ENCODE data around the gene EHBP1L1. TPM values are rescaled to one million over a fixed set of nuclear protein-coding genes. Genes with fewer than 3 reads are reported as not detected.
A peak's percentile ranks its signal among the peaks of the same experiment; 100 is the strongest.

The EHBP1L1 gene
- total RNA-seq, 1 experiment from 2014 or later = 39.2 TPM

- DNase-seq (ENCODE audit: low read depth) = no peak
- in situ Hi-C loops (cut with HindIII; ENCODE audit: low pct_unique_long_range_greater_than_20kb, low sequenced_read_pairs) = no loop called here
These were observed 28.4 kb downstream of the EHBP1L1 start for GRCh38 chr11:65604258-65604657.

GRCh38 chr11:65606876-65607613, 31.2 kb downstream of the EHBP1L1 start:
- in situ Hi-C loops (cut with HindIII; ENCODE audit: low pct_unique_long_range_greater_than_20kb, low sequenced_read_pairs) = no loop called here
- no peak for DNase-seq (ENCODE audit: low read depth)

DNA sequence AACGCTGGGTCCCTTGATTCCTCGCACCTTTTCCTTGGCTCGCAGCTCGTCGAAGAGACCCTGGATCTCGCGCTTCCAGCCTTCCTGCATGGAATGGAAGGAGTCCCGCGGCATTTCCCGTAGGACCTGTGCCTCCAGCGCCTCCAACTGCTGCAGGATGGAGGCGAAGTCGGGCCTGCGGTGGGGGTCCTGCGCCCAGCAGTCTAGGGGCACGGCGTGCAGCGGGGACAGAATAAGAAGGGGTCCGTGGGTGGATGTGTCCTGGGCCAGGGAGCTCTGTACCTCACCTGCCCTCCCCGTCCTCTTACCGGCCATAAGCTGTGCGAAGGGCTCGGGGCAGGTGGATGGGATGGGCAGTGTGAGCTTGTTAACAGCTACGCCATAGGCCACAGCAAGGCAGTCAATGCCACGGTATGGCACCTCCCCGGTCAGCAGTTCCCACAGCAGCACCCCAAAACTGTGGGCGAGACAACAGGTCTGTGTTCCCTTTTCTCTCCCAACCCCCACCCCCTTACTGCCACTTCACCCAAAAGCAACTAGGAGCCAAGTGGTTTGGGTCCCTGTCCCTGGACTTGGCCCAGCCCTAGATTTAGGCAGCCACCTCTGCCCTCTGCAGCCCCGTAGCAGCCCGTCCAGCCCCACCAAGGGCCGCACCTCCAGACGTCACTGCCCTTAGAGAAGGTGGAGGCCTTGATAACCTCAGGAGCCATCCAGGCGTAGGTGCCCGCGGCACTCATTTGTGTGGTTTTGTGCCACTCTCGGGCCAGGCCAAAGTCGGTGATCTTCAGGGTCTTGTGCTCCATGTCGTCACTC, 32.0 kb downstream of the EHBP1L1 start:
- DNase-seq (ENCODE audit: low read depth) = no peak
- in situ Hi-C loops (cut with HindIII; ENCODE audit: low pct_unique_long_range_greater_than_20kb, low sequenced_read_pairs) = no loop called here

GRCh38 chr11:65609229-65609628, 33.4 kb downstream of the EHBP1L1 start:
- in situ Hi-C loops (cut with HindIII; ENCODE audit: low pct_unique_long_range_greater_than_20kb, low sequenced_read_pairs) = no loop called here
- no peak for DNase-seq (ENCODE audit: low read depth)

DNA sequence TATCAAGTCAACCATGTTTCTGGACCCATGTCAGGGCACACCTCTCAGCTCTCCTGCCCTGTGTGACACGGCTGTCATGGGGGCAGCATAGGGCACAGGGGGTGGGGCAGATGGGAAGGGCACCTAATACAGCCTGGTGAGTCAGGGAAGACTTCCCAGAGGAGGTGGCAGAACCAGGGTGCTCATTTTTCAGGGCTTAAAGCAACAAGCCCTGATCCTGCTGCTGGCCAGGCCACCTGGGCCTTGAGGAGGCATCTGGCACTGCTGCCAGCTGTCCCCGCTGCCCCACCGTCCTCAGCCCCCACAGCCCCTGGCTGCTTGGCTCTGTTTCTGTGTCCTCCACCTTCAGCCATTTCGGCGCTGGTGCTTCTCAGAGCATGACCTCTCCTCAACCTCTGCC, 33.8 kb downstream of the EHBP1L1 start:
- in situ Hi-C loops (cut with HindIII; ENCODE audit: low pct_unique_long_range_greater_than_20kb, low sequenced_read_pairs) = no loop called here
- no peak for DNase-seq (ENCODE audit: low read depth)

DNA sequence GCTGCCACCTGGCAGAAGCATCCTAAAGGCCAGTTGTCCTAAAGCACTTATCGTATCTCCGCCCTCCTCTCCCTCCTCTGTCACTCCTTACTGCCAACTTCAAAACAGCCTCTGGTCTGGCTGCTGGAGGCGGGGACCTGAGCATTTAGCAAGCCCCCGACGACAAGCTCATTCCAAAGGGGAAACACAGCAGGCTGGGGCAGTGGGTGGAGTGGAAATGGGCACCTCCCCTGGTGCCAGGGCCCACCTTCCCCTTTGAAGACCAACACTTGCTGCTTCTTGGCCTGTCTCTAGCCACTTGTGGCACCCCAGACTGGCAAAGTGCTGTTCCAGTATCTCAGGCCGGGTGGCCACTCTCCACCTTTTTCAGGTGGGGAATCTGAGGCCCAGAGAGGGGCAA, 34.6 kb downstream of the EHBP1L1 start:
- in situ Hi-C loops (cut with HindIII; ENCODE audit: low pct_unique_long_range_greater_than_20kb, low sequenced_read_pairs) = no loop called here

GRCh38 chr11:65611028-65611757, 35.3 kb downstream of the EHBP1L1 start:
- no peak for DNase-seq (ENCODE audit: low read depth)
- in situ Hi-C loops (cut with HindIII; ENCODE audit: low pct_unique_long_range_greater_than_20kb, low sequenced_read_pairs) = no loop called here

More for the DNA sequence above, 34.6 kb downstream of the EHBP1L1 start:
- DNase-seq (ENCODE audit: low read depth) = no peak

GRCh38 chr11:65611758-65612603, 36.1 kb downstream of the EHBP1L1 start:
- DNase-seq (ENCODE audit: low read depth) = no peak
- in situ Hi-C loops (cut with HindIII; ENCODE audit: low pct_unique_long_range_greater_than_20kb, low sequenced_read_pairs) = no loop called here

GRCh38 chr11:65612691-65613090, 36.8 kb downstream of the EHBP1L1 start:
- DNase-seq (ENCODE audit: low read depth) = no peak
- in situ Hi-C loops (cut with HindIII; ENCODE audit: low pct_unique_long_range_greater_than_20kb, low sequenced_read_pairs) = no loop called here

DNA sequence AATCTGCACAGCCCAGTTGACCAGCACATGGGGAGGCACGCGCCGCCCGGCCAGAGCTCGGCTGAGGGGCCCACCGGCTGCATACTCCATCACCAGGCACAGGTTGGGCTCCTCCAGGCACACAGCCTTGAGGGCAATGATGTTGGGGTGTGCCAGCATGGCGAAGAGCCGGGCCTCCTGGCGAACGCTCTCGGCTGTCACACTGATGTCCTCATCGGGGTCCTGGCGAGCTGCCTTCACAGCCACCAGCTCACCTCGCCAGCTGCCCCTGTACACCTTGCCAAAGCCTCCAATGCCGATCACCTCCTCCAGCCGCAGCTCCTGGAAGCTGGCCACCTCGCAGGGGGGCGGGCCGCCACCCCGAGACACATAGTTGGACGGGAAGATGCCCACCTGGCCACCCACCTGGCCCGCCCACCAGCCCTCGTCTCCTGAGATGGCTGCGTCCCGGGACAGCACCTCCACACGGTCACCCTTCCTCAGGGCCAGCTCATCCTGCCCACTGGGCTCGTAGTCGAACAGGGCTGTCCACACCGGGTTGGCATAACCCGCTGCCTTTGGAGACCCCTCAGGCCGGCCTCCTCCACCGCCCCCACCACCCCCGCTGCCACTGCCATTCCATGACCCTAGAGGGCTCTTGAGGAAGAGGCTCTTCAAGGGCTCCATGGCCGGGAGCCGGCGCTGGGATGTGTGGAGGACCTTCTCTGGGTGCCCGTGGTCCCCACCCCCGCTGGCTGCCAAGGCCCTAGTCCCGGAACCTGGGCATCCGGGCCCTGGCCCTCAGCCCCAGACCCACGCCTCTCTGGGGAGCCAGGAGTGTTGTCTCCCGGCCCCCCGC, 37.5 kb downstream of the EHBP1L1 start:
- in situ Hi-C loops (cut with HindIII; ENCODE audit: low pct_unique_long_range_greater_than_20kb, low sequenced_read_pairs) = no loop called here
- no peak for DNase-seq (ENCODE audit: low read depth)

GRCh38 chr11:65615229-65615949, 39.5 kb downstream of the EHBP1L1 start, which contains the start of gene PCNX3:
Gene PCNX3, plus strand, starts transcription at chr11:65615776. Its CDS starts 536 bp downstream, at chr11:65616312.
- peak; percentile 100 for DNase-seq (ENCODE audit: low read depth)
- in situ Hi-C loops (cut with HindIII; ENCODE audit: low pct_unique_long_range_greater_than_20kb, low sequenced_read_pairs) = no loop called here

- DNase-seq (ENCODE audit: low read depth) = no peak
- in situ Hi-C loops (cut with HindIII; ENCODE audit: low pct_unique_long_range_greater_than_20kb, low sequenced_read_pairs) = no loop called here
These were observed 40.2 kb downstream of the EHBP1L1 start for GRCh38 chr11:65615950-65616574.

GRCh38 chr11:65616575-65617001, 40.7 kb downstream of the EHBP1L1 start:
- in situ Hi-C loops (cut with HindIII; ENCODE audit: low pct_unique_long_range_greater_than_20kb, low sequenced_read_pairs) = no loop called here
- no peak for DNase-seq (ENCODE audit: low read depth)

DNA sequence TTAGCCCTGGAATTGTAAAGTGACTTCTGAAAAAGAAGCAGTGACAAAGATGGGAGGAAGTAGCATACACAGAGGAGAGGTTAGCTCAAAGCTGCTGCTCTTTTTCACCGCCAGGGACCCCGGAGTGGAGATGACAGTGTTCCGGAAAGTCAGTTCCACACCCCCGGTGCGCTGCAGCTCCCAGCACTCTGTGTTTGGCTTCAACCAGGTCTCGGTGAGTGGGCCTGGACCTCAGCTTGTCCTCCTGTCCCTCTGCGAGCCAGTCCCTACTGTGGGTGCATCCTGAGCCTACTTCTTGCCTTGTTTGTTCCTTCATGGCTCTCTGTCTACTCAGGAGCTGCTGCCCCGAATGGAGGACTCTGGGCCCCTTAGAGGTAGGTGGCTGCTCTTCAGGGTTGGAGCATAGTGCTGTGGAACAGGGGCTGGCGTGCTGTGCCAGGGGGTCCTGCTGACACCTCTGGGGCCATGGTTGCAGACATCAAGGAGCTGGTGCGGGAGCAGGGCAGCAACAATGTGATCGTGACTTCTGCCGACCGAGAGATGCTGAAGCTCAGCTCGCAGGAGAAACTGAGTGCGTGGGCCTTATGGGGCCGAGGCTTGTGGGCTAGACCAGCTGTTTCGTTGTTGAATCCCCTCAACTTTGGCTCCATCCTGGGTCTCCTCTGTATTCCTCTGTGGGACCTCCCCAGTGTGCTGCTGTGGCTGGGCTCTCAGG, 41.4 kb downstream of the EHBP1L1 start:
- no peak for DNase-seq (ENCODE audit: low read depth)
- in situ Hi-C loops (cut with HindIII; ENCODE audit: low pct_unique_long_range_greater_than_20kb, low sequenced_read_pairs) = no loop called here

- DNase-seq (ENCODE audit: low read depth) = no peak
- in situ Hi-C loops (cut with HindIII; ENCODE audit: low pct_unique_long_range_greater_than_20kb, low sequenced_read_pairs) = no loop called here
These were observed 42.3 kb downstream of the EHBP1L1 start for GRCh38 chr11:65617990-65618751.

Measured in Caki2 (cell line).